Neural cell (in vitro differentiated cells): ENCODE measurements around the gene PHACTR2. TPM values are rescaled to one million over a fixed set of nuclear protein-coding genes. Genes with fewer than 3 reads are reported as not detected.

Source experiments
- H2AFZ ChIP-seq: fragments of 200-600, 300-800 bp; sonication (generic), shearing (Covaris generic); 2 replicates; pipeline ENCODE4 v1.6.0; 2014; ENCODE audit warnings: low read depth, mild to moderate bottlenecking, antibody characterized with exemption, low read length, moderate library complexity
- H3F3A ChIP-seq: fragments of 200-600 bp; shearing (Covaris generic); 2 replicates; pipeline ENCODE4 v1.6.1; 2016; ENCODE audit warnings: mild to moderate bottlenecking, moderate library complexity, mixed read lengths, antibody characterized with exemption, low read length; ENCODE audit not compliant: insufficient read depth, poor library complexity, severe bottlenecking
- H3K27ac ChIP-seq: fragments of 200-600, 300-800 bp; sonication (generic), shearing (Covaris generic); 2 replicates; pipeline ENCODE4 v1.5.1; 2014; ENCODE audit warnings: mild to moderate bottlenecking, low read length, moderate library complexity
- H3K27me3 ChIP-seq: fragments of 300-800, 200-600 bp; sonication (generic), shearing (Covaris generic); 2 replicates; pipeline ENCODE4 v1.6.0; 2014; ENCODE audit warnings: mild to moderate bottlenecking, low read depth, low read length, moderate library complexity; ENCODE audit not compliant: insufficient read depth
- H3K36me3 ChIP-seq: fragments of 300-800, 200-600 bp; sonication (generic), shearing (Covaris generic); 2 replicates; pipeline ENCODE4 v1.5.1; 2014; ENCODE audit warnings: mild to moderate bottlenecking, antibody characterized with exemption, low read length, moderate library complexity; ENCODE audit not compliant: insufficient read depth
- H3K4me2 ChIP-seq: fragments of 300-800, 200-600 bp; sonication (generic), shearing (Covaris generic); 2 replicates; pipeline ENCODE4 v1.6.0; 2014; ENCODE audit warnings: mild to moderate bottlenecking, low read length
- H3K4me3 ChIP-seq: fragments of 300-800, 200-600 bp; sonication (generic), shearing (Covaris generic); 2 replicates; pipeline ENCODE4 v1.5.1; 2014; ENCODE audit warnings: mild to moderate bottlenecking, low read length, moderate library complexity
- H3K79me2 ChIP-seq: fragments of 200-600 bp; shearing (Covaris generic); replicated peaks from 2 replicates; pipeline ENCODE4 v1.6.0; 2014; ENCODE audit warnings: mild to moderate bottlenecking, low read length, moderate library complexity; ENCODE audit not compliant: insufficient read depth
- H3K9ac ChIP-seq: fragments of 300-800, 200-600 bp; sonication (generic), shearing (Covaris generic); 2 replicates; pipeline ENCODE4 v1.6.1; 2016; ENCODE audit warnings: mild to moderate bottlenecking, low read length, mixed read lengths
- H3K9me2 ChIP-seq: fragments of 200-600 bp; shearing (Covaris generic); 2 replicates; pipeline ENCODE4 v1.6.1; 2016; ENCODE audit warnings: mild to moderate bottlenecking, low read length, mixed read lengths; ENCODE audit not compliant: insufficient read depth
- H3K9me3 ChIP-seq: fragments of 200-600, 300-800 bp; sonication (generic), shearing (Covaris generic); 2 replicates; pipeline ENCODE4 v1.6.1; 2016; ENCODE audit warnings: mild to moderate bottlenecking, mixed run types, low read length, moderate library complexity, mixed read lengths
- H4K20me1 ChIP-seq: fragments of 200-600 bp; shearing (Covaris generic); 2 replicates; pipeline ENCODE4 v1.6.1; 2016; ENCODE audit warnings: mild to moderate bottlenecking, mixed run types; ENCODE audit not compliant: insufficient read depth
- EP300 ChIP-seq: fragments of 450-650 bp; conservative IDR thresholded peaks from 2 replicates; pipeline ENCODE4 v1.6.1; 2014; ENCODE audit warnings: antibody characterized with exemption, mild to moderate bottlenecking, moderate library complexity; ENCODE audit not compliant: poor library complexity, severe bottlenecking
- EZH2 ChIP-seq: fragments of 200-600, 300-800 bp; shearing (Covaris generic), sonication (generic); IDR thresholded peaks from 2 replicates; pipeline ENCODE4 v1.6.1; 2014; ENCODE audit warnings: antibody characterized with exemption, low read length, borderline replicate concordance, mild to moderate bottlenecking; ENCODE audit not compliant: insufficient read depth, poor library complexity, severe bottlenecking
- MXI1 ChIP-seq: fragments of 450-650 bp; conservative IDR thresholded peaks from 2 replicates; pipeline ENCODE4 v1.6.1; 2014; ENCODE audit warnings: antibody characterized with exemption, mild to moderate bottlenecking; ENCODE audit not compliant: poor library complexity, severe bottlenecking
- POLR2AphosphoS5 ChIP-seq: IDR thresholded peaks from 2 replicates; pipeline ENCODE4 v1.6.1; 2012
- RAD21 ChIP-seq: fragments of 450-650 bp; conservative IDR thresholded peaks from 2 replicates; pipeline ENCODE4 v1.6.1; 2014; ENCODE audit warnings: antibody characterized with exemption, mild to moderate bottlenecking, moderate library complexity
- SMC3 ChIP-seq: fragments of 450-650 bp; conservative IDR thresholded peaks from 2 replicates; pipeline ENCODE4 v1.6.1; 2014; ENCODE audit warnings: antibody characterized with exemption, mild to moderate bottlenecking, moderate library complexity; ENCODE audit not compliant: poor library complexity
- TAF1 ChIP-seq: IDR thresholded peaks from 2 replicates; pipeline ENCODE4 v1.6.1; 2012; ENCODE audit warnings: low read depth
- polyA plus RNA-seq: library from polyadenylated mRNA; depleted of rRNA; stranded (reverse); fragments of >200 nt; gene quantifications from 2 replicates; pipeline ENCODE4 v1.2.3, GENCODE V29; 2014
- TF ChIP-seq, protein P1 (sequence below): fragments of 450-650 bp; IDR thresholded peaks from 2 replicates; pipeline ENCODE4 v1.5.1; 2014; ENCODE audit warnings: antibody characterized with exemption, mild to moderate bottlenecking, moderate library complexity; ENCODE audit not compliant: poor library complexity, severe bottlenecking
- TF ChIP-seq, protein P2 (sequence below): IDR thresholded peaks from 2 replicates; pipeline ENCODE4 v1.6.1; 2012; ENCODE audit warnings: borderline replicate concordance

Gene PHACTR2
- polyA plus RNA-seq, 1 donor from 2014 or later: 2.8 TPM

DNA sequence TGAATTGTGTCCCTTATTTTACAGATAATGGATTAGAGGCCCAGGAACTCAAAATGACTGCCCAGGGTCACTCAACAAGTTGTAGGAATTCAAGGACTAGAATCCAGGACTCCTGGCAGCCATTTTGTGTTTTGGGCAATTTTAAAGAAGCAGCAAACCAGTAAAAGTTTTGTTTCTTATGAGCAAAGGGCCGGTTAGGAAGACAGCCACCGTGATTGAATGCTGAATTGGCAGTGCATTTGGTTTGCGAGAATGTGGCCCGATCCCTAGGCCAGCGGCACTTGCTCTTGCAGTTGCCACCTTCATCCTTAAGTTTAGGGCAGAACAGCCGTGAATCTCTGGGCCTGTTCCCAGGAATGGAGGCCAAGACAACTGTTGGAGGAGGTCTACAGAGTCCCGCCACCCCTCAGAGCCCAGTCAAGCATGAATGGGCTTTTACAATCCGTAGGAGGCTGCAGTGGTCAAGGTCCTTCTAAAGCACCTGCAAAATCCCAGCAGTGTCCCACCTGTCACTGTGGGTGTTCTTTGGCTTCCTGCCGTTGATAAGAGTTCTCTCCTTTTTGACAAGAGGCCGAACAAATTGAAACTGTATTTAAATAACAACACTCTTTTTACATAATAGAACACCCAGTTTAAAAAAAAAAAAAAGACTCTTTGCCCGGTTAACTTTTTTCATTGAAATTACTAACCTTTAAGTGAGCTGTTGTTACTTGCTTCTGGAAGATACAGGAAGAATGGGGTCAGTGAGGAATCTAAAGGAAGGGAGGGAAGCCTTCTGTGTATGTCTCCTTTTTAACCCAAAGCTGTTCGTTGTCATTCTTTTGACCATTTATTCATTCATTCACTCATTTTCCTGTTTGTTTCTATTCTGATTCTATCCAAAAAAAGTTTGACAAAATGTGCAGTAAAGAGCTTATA, 68.7 kb downstream of the PHACTR2 start:
- Histone ChIP-seq H3K9me3 (no peaks in the 10 kb centered on the region), H3K27ac (no peak overlapping the region), H3K36me3 (no peaks in the 10 kb centered on the region), H2AFZ (no peak overlapping the region), H3K4me3 (no peak overlapping the region), H3K9me2 (no peaks in the 10 kb centered on the region), H4K20me1 (no peaks in the 10 kb centered on the region), H3K9ac (no peak overlapping the region), H3F3A (peaks cover 3% of the 10 kb centered on the region), H3K79me2 (no peaks in the 10 kb centered on the region), H3K27me3 (peaks cover 3% of the 10 kb centered on the region), H3K4me2 (no peak overlapping the region)
- TF ChIP-seq, protein P1, sequence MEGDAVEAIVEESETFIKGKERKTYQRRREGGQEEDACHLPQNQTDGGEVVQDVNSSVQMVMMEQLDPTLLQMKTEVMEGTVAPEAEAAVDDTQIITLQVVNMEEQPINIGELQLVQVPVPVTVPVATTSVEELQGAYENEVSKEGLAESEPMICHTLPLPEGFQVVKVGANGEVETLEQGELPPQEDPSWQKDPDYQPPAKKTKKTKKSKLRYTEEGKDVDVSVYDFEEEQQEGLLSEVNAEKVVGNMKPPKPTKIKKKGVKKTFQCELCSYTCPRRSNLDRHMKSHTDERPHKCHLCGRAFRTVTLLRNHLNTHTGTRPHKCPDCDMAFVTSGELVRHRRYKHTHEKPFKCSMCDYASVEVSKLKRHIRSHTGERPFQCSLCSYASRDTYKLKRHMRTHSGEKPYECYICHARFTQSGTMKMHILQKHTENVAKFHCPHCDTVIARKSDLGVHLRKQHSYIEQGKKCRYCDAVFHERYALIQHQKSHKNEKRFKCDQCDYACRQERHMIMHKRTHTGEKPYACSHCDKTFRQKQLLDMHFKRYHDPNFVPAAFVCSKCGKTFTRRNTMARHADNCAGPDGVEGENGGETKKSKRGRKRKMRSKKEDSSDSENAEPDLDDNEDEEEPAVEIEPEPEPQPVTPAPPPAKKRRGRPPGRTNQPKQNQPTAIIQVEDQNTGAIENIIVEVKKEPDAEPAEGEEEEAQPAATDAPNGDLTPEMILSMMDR: no peak
- TF ChIP-seq EZH2: no peak
- no peak for TF ChIP-seq RAD21
- no peak for TF ChIP-seq MXI1
- TF ChIP-seq SMC3: no peak
- no peak for TF ChIP-seq TAF1
- no peak for TF ChIP-seq EP300
- TF ChIP-seq POLR2AphosphoS5: no peak
- TF ChIP-seq, protein P2, sequence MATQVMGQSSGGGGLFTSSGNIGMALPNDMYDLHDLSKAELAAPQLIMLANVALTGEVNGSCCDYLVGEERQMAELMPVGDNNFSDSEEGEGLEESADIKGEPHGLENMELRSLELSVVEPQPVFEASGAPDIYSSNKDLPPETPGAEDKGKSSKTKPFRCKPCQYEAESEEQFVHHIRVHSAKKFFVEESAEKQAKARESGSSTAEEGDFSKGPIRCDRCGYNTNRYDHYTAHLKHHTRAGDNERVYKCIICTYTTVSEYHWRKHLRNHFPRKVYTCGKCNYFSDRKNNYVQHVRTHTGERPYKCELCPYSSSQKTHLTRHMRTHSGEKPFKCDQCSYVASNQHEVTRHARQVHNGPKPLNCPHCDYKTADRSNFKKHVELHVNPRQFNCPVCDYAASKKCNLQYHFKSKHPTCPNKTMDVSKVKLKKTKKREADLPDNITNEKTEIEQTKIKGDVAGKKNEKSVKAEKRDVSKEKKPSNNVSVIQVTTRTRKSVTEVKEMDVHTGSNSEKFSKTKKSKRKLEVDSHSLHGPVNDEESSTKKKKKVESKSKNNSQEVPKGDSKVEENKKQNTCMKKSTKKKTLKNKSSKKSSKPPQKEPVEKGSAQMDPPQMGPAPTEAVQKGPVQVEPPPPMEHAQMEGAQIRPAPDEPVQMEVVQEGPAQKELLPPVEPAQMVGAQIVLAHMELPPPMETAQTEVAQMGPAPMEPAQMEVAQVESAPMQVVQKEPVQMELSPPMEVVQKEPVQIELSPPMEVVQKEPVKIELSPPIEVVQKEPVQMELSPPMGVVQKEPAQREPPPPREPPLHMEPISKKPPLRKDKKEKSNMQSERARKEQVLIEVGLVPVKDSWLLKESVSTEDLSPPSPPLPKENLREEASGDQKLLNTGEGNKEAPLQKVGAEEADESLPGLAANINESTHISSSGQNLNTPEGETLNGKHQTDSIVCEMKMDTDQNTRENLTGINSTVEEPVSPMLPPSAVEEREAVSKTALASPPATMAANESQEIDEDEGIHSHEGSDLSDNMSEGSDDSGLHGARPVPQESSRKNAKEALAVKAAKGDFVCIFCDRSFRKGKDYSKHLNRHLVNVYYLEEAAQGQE: no peak

DNA sequence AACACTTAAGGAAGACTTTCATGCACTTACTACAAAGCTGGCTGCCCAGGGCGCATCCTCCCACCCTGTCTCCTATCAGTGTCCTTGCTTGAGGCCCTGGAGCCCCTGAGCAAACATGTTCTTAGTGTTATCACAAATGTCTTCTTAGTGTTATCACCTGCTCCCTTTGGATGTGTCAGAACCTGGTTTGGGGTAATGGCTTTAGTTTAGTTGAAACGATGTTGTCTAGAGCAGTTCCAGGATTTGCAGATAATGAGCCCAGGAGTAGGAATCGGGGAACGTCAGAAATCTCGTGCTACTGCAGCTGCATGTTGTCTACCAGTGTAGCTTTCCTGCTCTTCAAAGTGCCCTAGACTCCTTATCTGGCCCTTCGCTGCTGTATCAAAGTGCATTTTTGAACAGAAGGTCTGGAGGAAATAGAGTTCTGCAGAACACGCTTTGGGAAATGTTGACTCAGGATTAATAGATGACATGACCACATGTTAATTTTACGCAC, 69.6 kb downstream of the PHACTR2 start:
- Histone ChIP-seq H3K9ac (no peak overlapping the region), H4K20me1 (no peaks in the 10 kb centered on the region), H3K79me2 (no peaks in the 10 kb centered on the region), H3K4me3 (no peak overlapping the region), H2AFZ (no peak overlapping the region), H3K9me3 (no peaks in the 10 kb centered on the region), H3K27ac (no peak overlapping the region), H3K36me3 (no peaks in the 10 kb centered on the region), H3K9me2 (no peaks in the 10 kb centered on the region), H3K4me2 (no peak overlapping the region), H3F3A (peaks cover 3% of the 10 kb centered on the region), H3K27me3 (peaks cover 3% of the 10 kb centered on the region)
- TF ChIP-seq RAD21: no peak
- no peak for TF ChIP-seq SMC3
- TF ChIP-seq MXI1: no peak
- no peak for TF ChIP-seq POLR2AphosphoS5
